HCT116 (cell line): ENCODE data around the gene DYDC1. TPM values are rescaled to one million over a fixed set of nuclear protein-coding genes. Genes with fewer than 3 reads are reported as not detected.

ENCODE experiments used
- ATAC-seq: fragments of 200-7000 bp; cut with Tn5 transposase; 2 replicates; pipeline ENCODE4 v1.9.1; 2020; ENCODE audit warnings: mild to moderate bottlenecking, moderate library complexity
- BruUV-seq: library from RNA; stranded (reverse); fragments of 400-500 nt; replicated peaks from 2 replicates; lab custom pipeline; 2021; lab: Mats Ljungman, UMichigan
- CTCF ChIA-PET: fragments of 300-600 bp; sonication (Branson Sonifier 250); formaldehyde crosslinking; loops from one replicate; lab custom pipeline; 2021; ENCODE audit warnings: antibody characterized with exemption; lab: Charles Lee
- POLR2A ChIA-PET: fragments of 300-600, 350-600 bp; sonication (Branson Sonifier 250); formaldehyde crosslinking; loops from one replicate; lab custom pipeline; 2021; ENCODE audit warnings: antibody characterized with exemption; lab: Charles Lee
- RAD21 ChIA-PET, 2 experiments: fragments of 300-600 bp; sonication (Branson Sonifier 250); formaldehyde crosslinking; loops; one replicate each; lab custom pipeline; 2023; ENCODE audit warnings: low total read pairs in 2 of 2; ENCODE audit not compliant: uncharacterized antibody in 2 of 2, unreplicated experiment in 2 of 2, low non-redundant PET in 1 of 2; lab: Charles Lee
- DNase-seq: peaks from one replicate; pipeline ENCODE4 v3.0.0-alpha.2; 2010; ENCODE audit warnings: low read depth, low spot score
- H2AFZ ChIP-seq: fragments of 200-600 bp; shearing (Covaris generic), sonication (generic); 2 replicates; pipeline ENCODE4 v1.6.1; 2017; ENCODE audit warnings: low read depth, mixed run types, mixed read lengths, antibody characterized with exemption, low read length; ENCODE audit not compliant: poor library complexity, severe bottlenecking
- H3K27ac ChIP-seq: 2 replicates; pipeline ENCODE4 v1.5.1; 2012; ENCODE audit warnings: low read depth, low read length
- H3K27me3 ChIP-seq: fragments of 200-600 bp; sonication (generic); 2 replicates; pipeline ENCODE4 v1.6.1; 2016; ENCODE audit warnings: mixed run types, low read length, mixed read lengths; ENCODE audit not compliant: insufficient read depth
- H3K36me3 ChIP-seq, 2 experiments: fragments of 200-500 bp in 1 of 2; fragments of 200-600 bp in 1 of 2; sonication (Bioruptor generic) in 1 of 2; sonication (generic) in 1 of 2; 2 replicates each; pipeline versions ENCODE4 v1.5.1 to v1.6.1; 2014 to 2016; ENCODE audit warnings: low read length in 2 of 2, inconsistent platforms in 1 of 2, mixed read lengths in 1 of 2, mixed run types in 1 of 2; ENCODE audit not compliant: insufficient read depth in 2 of 2, control insufficient read depth in 1 of 2
- H3K4me1 ChIP-seq, 2 experiments: fragments of 200-600 bp in 1 of 2; sonication (generic) in 1 of 2; 2 replicates each; pipeline versions ENCODE4 v1.5.1 to v1.6.1; 2012 to 2017; ENCODE audit warnings: low read length in 2 of 2, inconsistent platforms in 1 of 2, mild to moderate bottlenecking in 1 of 2, mixed read lengths in 1 of 2, mixed run types in 1 of 2, moderate library complexity in 1 of 2; ENCODE audit not compliant: insufficient read depth in 2 of 2, control insufficient read depth in 1 of 2
- H3K4me2 ChIP-seq: fragments of 200-600 bp; sonication (generic); 2 replicates; pipeline ENCODE4 v1.6.1; 2017; ENCODE audit warnings: mixed run types, low read length, mixed read lengths
- H3K4me3 ChIP-seq, 2 experiments: fragments of 200-600 bp in 1 of 2; sonication (generic) in 1 of 2; replicated peaks in 1 of 2; 2 replicates each; pipeline ENCODE4 v1.5.1; 2011 to 2016; ENCODE audit warnings: low read length in 2 of 2, control low read depth in 1 of 2, low read depth in 1 of 2, mild to moderate bottlenecking in 1 of 2, mixed read lengths in 1 of 2, mixed run types in 1 of 2
- H3K79me2 ChIP-seq: fragments of 200-600 bp; sonication (generic); 2 replicates; pipeline ENCODE4 v1.6.1; 2017; ENCODE audit warnings: mild to moderate bottlenecking, mixed run types, low read length, moderate library complexity, mixed read lengths; ENCODE audit not compliant: insufficient read depth
- H3K9ac ChIP-seq: fragments of 200-600 bp; sonication (generic); 2 replicates; pipeline ENCODE4 v1.6.1; 2016; ENCODE audit warnings: low read length, mixed read lengths
- H3K9me2 ChIP-seq: fragments of 200-600 bp; sonication (generic), shearing (Covaris generic); 2 replicates; pipeline ENCODE4 v1.6.1; 2017; ENCODE audit warnings: mixed run types, mild to moderate bottlenecking, moderate library complexity; ENCODE audit not compliant: insufficient read depth
- H3K9me3 ChIP-seq, 2 experiments: fragments of 200-500 bp in 1 of 2; fragments of 200-600 bp in 1 of 2; sonication (Bioruptor generic) in 1 of 2; sonication (generic) in 1 of 2; 2 replicates each; pipeline ENCODE4 v1.6.1; 2014 to 2017; ENCODE audit warnings: low read length in 2 of 2, mixed read lengths in 2 of 2, inconsistent platforms in 1 of 2, low read depth in 1 of 2, mild to moderate bottlenecking in 1 of 2, mixed run types in 1 of 2, moderate library complexity in 1 of 2; ENCODE audit not compliant: control insufficient read depth in 1 of 2, insufficient read depth in 1 of 2
- H4K20me1 ChIP-seq: fragments of 200-600 bp; sonication (generic), shearing (Covaris generic); 2 replicates; pipeline ENCODE4 v1.6.1; 2017; ENCODE audit warnings: mixed run types, mild to moderate bottlenecking, moderate library complexity; ENCODE audit not compliant: insufficient read depth
- CBX3 ChIP-seq: IDR thresholded peaks from 2 replicates; pipeline ENCODE4 v1.6.1; 2012; ENCODE audit warnings: low read depth
- CEBPB ChIP-seq: IDR thresholded peaks from 2 replicates; pipeline ENCODE4 v1.6.1; 2012; ENCODE audit warnings: low read depth
- ELF1 ChIP-seq: IDR thresholded peaks from 2 replicates; pipeline ENCODE4 v1.6.1; 2012; ENCODE audit warnings: low read depth, borderline replicate concordance
- EZH2 ChIP-seq: fragments of 200-600 bp; sonication (generic); IDR thresholded peaks from 2 replicates; pipeline ENCODE4 v1.6.1; 2017; ENCODE audit warnings: antibody characterized with exemption, mixed run types
- FOSL1 ChIP-seq: IDR thresholded peaks from 2 replicates; pipeline ENCODE4 v1.6.1; 2012; ENCODE audit warnings: low read depth
- RAD21 ChIP-seq: IDR thresholded peaks from 2 replicates; pipeline ENCODE4 v1.6.1; 2012; ENCODE audit warnings: low read depth, mild to moderate bottlenecking
- SP1 ChIP-seq: IDR thresholded peaks from 2 replicates; pipeline ENCODE4 v1.6.1; 2012; ENCODE audit warnings: low read depth
- TCF7L2 ChIP-seq: IDR thresholded peaks from 2 replicates; pipeline ENCODE4 v1.7.0; 2011; ENCODE audit warnings: borderline replicate concordance, inconsistent platforms; ENCODE audit not compliant: insufficient read depth, insufficient read length; ENCODE audit errors: extremely low read depth
- YY1 ChIP-seq: IDR thresholded peaks from 2 replicates; pipeline ENCODE4 v1.6.1; 2011; ENCODE audit warnings: low read length, low read depth, moderate library complexity, mild to moderate bottlenecking; ENCODE audit not compliant: insufficient replicate concordance; ENCODE audit errors: extremely low read depth
- ZFX ChIP-seq: fragments of 450-650 bp; IDR thresholded peaks from 2 replicates; pipeline ENCODE4 v1.6.1; 2017
- ZNF274 ChIP-seq: fragments of 200-500 bp; sonication (Bioruptor generic); IDR thresholded peaks from 2 replicates; pipeline ENCODE4 v1.6.1; 2014; ENCODE audit warnings: mild to moderate bottlenecking, low read depth, low read length, inconsistent platforms
- intact Hi-C: fragments of 100-400 bp; cut with micrococcal nuclease; formaldehyde crosslinking; loops from 2 replicates; pipeline ENCODE4 v1.10.0; 2022
- total RNA-seq: library from RNA; stranded (reverse); gene quantifications from one replicate; pipeline ENCODE4 v1.2.1, GENCODE V29; 2021; ENCODE audit not compliant: unreplicated experiment
- TF ChIP-seq, protein P1 (sequence below): IDR thresholded peaks from 2 replicates; pipeline ENCODE4 v1.6.1; 2012; ENCODE audit warnings: low read depth
- TF ChIP-seq, protein P2 (sequence below): IDR thresholded peaks from 2 replicates; pipeline ENCODE4 v1.6.1; 2011; ENCODE audit warnings: mild to moderate bottlenecking, low read length, moderate library complexity; ENCODE audit not compliant: insufficient replicate concordance; ENCODE audit errors: extremely low read depth

The DYDC1 gene
- total RNA-seq, 1 experiment from 2014 or later, result not detected

DNA sequence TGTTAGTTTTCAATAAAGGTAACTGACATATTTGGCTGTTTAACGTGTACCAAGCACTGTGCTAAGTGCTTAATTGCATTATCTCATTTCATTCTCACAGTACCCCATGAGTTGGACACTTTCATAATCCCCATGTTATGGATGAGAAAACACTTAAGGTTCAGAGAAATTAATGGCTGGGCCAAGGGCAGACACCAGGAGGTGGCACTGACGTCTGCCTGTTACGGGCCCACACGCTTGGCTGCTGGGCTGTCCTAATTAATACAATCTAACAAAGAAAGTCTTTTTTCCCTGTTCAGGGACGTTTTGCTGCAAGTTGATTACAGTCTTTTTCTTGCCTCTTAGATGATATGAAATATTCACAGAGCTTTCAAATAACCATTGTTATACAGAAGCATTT lies 16.1 kb upstream of the DYDC1 start:
- RAD21 ChIA-PET, result no interaction called here
- no peaks in the 10 kb centered on the region for H3K79me2 ChIP-seq
- H2AFZ ChIP-seq, result no peak overlapping the region
- BruUV-seq, result no TSS peak
- H4K20me1 ChIP-seq, result no peaks in the 10 kb centered on the region
- H3K9me3 ChIP-seq, result peaks cover 0 to 4% of the 10 kb centered on the region in 2 experiments; a peak in 1 of 4 replicates
- H3K27ac ChIP-seq, result no peak overlapping the region
- H3K9me2 ChIP-seq, result no peaks in the 10 kb centered on the region
- intact Hi-C loops, result no loop called here
- ATAC-seq (no peak), DNase-seq (no peak)
- H3K27me3 ChIP-seq, result no peaks in the 10 kb centered on the region
- H3K4me1 ChIP-seq, result no peaks in the 10 kb centered on the region
- no peak overlapping the region for H3K9ac ChIP-seq
- no peaks in the 10 kb centered on the region for H3K36me3 ChIP-seq
- TF ChIP-seq RAD21 (no peak), TCF7L2 (no peak), ZNF274 (no peak)
- TF ChIP-seq, all 23 proteins: peak for 0
- Histone ChIP-seq H3K4me3 (no peak overlapping the region), H3K4me2 (no peak overlapping the region)
- POLR2A ChIA-PET, result no interaction called here
- CTCF ChIA-PET, result no interaction called here

DNA sequence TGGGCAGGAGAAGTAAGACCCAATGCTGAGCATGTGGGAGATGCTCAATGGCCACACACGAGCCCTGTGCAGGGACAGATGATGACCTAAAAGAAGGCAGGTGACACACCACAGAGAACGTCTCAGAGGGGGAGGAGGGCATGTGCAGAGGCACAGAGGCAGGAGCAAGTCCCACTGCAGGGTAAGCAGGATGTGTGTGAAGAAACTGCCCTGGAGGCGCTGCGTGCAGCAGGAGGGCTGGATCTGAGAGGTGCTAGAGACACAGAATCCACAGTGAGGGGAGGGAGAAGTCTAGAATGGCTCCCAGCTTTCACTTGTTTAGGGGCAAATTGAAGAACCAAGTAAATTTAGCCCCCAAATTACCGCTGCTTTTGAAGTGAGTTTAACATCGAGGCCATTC lies 14.9 kb upstream of the DYDC1 start:
- no TSS peak for BruUV-seq
- Histone ChIP-seq H4K20me1 (no peaks in the 10 kb centered on the region), H3K4me1 (no peaks in the 10 kb centered on the region), H3K27me3 (no peaks in the 10 kb centered on the region), H2AFZ (no peak overlapping the region), H3K9ac (no peak overlapping the region), H3K27ac (no peak overlapping the region), H3K9me2 (no peaks in the 10 kb centered on the region), H3K4me2 (no peak overlapping the region), H3K79me2 (no peaks in the 10 kb centered on the region), H3K4me3 (no peak overlapping the region), H3K9me3 (peaks cover 0 to 4% of the 10 kb centered on the region in 2 experiments; a peak in 1 of 4 replicates), H3K36me3 (no peaks in the 10 kb centered on the region)
- intact Hi-C loops, result no loop called here
- TF ChIP-seq, protein P1, sequence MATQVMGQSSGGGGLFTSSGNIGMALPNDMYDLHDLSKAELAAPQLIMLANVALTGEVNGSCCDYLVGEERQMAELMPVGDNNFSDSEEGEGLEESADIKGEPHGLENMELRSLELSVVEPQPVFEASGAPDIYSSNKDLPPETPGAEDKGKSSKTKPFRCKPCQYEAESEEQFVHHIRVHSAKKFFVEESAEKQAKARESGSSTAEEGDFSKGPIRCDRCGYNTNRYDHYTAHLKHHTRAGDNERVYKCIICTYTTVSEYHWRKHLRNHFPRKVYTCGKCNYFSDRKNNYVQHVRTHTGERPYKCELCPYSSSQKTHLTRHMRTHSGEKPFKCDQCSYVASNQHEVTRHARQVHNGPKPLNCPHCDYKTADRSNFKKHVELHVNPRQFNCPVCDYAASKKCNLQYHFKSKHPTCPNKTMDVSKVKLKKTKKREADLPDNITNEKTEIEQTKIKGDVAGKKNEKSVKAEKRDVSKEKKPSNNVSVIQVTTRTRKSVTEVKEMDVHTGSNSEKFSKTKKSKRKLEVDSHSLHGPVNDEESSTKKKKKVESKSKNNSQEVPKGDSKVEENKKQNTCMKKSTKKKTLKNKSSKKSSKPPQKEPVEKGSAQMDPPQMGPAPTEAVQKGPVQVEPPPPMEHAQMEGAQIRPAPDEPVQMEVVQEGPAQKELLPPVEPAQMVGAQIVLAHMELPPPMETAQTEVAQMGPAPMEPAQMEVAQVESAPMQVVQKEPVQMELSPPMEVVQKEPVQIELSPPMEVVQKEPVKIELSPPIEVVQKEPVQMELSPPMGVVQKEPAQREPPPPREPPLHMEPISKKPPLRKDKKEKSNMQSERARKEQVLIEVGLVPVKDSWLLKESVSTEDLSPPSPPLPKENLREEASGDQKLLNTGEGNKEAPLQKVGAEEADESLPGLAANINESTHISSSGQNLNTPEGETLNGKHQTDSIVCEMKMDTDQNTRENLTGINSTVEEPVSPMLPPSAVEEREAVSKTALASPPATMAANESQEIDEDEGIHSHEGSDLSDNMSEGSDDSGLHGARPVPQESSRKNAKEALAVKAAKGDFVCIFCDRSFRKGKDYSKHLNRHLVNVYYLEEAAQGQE, result no peak
- TF ChIP-seq FOSL1 (no peak), SP1 (no peak), ELF1 (no peak), CBX3 (no peak), ZFX (no peak), EZH2 (no peak), CEBPB (no peak), YY1 (no peak), RAD21 (no peak)
- TF ChIP-seq, protein P2, sequence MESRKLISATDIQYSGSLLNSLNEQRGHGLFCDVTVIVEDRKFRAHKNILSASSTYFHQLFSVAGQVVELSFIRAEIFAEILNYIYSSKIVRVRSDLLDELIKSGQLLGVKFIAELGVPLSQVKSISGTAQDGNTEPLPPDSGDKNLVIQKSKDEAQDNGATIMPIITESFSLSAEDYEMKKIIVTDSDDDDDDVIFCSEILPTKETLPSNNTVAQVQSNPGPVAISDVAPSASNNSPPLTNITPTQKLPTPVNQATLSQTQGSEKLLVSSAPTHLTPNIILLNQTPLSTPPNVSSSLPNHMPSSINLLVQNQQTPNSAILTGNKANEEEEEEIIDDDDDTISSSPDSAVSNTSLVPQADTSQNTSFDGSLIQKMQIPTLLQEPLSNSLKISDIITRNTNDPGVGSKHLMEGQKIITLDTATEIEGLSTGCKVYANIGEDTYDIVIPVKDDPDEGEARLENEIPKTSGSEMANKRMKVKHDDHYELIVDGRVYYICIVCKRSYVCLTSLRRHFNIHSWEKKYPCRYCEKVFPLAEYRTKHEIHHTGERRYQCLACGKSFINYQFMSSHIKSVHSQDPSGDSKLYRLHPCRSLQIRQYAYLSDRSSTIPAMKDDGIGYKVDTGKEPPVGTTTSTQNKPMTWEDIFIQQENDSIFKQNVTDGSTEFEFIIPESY, result no peak
- ChIA-PET RAD21 (no interaction called here), CTCF (interaction anchor here (0.6 kb wide), 1 partner anchor 26 kb away, joined by 5 read pairs; no protein-coding TSS in a partner anchor), POLR2A (no interaction called here)
- DNase-seq, result no peak
- no peak for ATAC-seq
